ENCODE data around the gene CKMT1A.

Gene CKMT1A

DNA sequence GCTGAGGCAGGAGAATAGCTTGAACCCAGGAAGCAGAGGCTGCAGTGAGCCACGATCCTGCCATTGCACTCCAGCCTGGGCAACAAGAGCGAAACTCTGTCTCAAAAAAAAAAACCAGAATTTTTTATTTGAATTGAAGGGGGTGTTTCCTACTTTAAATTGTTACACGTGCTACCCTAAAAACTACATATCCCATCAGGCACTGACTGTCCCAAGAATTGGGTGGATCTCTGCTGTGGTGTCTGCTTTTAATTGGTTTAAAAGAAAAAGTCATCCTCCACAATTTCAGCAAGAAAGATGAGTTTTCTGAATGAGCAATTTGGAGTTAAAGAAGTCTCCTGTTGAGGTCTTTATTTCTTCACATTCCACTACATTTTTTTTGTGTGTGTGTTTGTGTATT, 54.7 kb downstream of the CKMT1A start:
- no peak for DNase-seq (ENCODE audit: low read depth in 2 of 2)

Measured in stimulated activated CD4-positive, alpha-beta T cell treated with anti-CD3 and anti-CD28 coated beads, Interleukin-4, amount 100 ng/mL, for 48 hours (primary cell).